ENCODE data around the gene SMARCA5. TPM values are rescaled to one million over a fixed set of nuclear protein-coding genes. Genes with fewer than 3 reads are reported as not detected.
"Not testable (repeated sequence)": the region's sequence is repeated elsewhere in the genome, so short reads cannot be mapped to it uniquely, and the experiment has no call there.

The SMARCA5 gene, protein sequence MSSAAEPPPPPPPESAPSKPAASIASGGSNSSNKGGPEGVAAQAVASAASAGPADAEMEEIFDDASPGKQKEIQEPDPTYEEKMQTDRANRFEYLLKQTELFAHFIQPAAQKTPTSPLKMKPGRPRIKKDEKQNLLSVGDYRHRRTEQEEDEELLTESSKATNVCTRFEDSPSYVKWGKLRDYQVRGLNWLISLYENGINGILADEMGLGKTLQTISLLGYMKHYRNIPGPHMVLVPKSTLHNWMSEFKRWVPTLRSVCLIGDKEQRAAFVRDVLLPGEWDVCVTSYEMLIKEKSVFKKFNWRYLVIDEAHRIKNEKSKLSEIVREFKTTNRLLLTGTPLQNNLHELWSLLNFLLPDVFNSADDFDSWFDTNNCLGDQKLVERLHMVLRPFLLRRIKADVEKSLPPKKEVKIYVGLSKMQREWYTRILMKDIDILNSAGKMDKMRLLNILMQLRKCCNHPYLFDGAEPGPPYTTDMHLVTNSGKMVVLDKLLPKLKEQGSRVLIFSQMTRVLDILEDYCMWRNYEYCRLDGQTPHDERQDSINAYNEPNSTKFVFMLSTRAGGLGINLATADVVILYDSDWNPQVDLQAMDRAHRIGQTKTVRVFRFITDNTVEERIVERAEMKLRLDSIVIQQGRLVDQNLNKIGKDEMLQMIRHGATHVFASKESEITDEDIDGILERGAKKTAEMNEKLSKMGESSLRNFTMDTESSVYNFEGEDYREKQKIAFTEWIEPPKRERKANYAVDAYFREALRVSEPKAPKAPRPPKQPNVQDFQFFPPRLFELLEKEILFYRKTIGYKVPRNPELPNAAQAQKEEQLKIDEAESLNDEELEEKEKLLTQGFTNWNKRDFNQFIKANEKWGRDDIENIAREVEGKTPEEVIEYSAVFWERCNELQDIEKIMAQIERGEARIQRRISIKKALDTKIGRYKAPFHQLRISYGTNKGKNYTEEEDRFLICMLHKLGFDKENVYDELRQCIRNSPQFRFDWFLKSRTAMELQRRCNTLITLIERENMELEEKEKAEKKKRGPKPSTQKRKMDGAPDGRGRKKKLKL
- total RNA-seq = 43.4 and 64.0 TPM in 2 replicates

- DNase-seq (ENCODE audit: low read depth, low spot score) = peak; percentile 94
These were observed at the start of gene SMARCA5 for GRCh38 chr4:143513314-143514168. Gene SMARCA5 (plus strand): TSS chr4:143513702. CDS start chr4:143513925, 223 bp downstream.

DNA sequence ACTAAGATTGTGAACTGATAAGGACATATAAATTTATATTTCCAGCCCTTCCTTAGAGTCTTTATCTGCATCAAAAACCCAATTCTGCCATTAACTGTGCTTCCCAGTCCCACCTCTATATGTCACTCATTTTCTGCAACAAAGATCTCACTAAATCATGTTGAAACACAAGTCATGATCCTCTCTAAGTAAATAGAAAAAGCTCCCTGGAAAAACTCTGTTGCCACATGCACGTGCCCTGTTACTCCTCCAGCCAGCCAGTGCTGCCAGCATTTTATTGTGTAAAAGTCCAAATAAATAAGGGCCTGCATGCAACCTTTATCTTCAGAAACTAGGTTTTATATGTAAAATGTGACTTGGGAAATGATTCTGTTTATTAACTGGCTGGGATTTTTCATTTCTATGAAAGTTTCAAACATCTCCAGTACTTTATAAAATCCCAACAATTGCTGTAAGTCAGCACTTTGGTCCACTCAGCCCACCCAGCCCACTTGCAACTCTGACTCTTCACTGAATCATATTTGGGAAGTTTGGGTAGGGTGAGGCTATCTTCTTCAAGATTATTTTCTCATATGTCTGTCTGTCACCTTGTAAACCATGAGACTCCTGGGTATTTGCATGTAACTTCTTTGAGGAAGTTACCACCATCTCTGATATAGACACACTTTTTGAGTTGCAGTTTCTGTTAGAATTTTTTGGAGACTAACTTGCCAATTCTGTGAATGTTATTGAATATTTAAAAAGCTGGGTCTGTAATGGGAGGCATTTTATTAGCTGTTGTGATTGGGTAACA lies 40.0 kb upstream of the SMARCA5 start:
- DNase-seq (ENCODE audit: low read depth, low spot score) = no peak

DNA sequence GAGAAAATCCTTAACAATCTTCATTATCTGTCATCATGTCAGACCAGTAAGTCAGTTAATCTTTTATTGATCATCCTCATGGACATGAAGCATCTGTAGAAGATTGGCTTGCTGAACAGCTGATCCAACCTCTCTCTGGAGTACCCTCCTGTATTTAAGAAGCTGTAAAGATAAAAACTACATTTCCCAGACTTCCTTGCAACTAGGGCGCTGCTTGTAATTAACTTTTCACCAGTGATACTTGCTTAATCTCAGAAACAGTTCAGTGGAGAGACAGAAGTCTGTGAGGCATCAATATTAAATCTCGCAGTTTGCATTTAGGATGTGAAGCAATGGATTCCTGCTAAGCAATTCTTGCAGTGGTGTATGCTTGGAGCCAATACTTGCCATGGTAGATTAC lies 36.0 kb upstream of the SMARCA5 start:
- no peak for DNase-seq (ENCODE audit: low read depth, low spot score)

- no peak for DNase-seq (ENCODE audit: low read depth, low spot score)
These were observed 32.1 kb upstream of the SMARCA5 start for GRCh38 chr4:143481361-143481760.

- peak; percentile 4 for DNase-seq (ENCODE audit: low read depth, low spot score)
These were observed 30.7 kb upstream of the SMARCA5 start for GRCh38 chr4:143482840-143483239.

GRCh38 chr4:143486314-143486713 lies 27.2 kb upstream of the SMARCA5 start:
- no peak for DNase-seq (ENCODE audit: low read depth, low spot score)

DNA sequence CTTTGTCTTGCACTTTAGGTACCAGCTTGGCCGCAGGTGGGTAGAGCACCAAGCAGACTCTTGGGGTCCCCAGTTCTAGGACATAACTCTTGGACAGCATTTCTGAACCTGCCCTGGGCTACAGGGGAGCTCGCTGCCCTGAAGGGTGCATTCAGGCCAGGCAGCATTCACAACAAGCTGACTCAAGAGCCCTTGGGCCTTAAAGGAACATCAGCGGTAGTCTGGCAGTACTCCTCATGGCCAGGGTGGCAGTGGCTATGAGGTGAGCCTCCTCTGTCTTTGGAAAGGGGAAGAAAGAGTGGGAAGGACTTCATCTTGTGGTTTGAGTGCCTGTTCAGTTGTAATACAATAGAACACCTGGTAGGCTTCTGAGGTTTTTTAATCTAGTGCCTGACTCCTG lies 24.8 kb upstream of the SMARCA5 start:
- no peak for DNase-seq (ENCODE audit: low read depth, low spot score)

GRCh38 chr4:143489106-143489505 lies 24.4 kb upstream of the SMARCA5 start:
- no peak for DNase-seq (ENCODE audit: low read depth, low spot score)

DNA sequence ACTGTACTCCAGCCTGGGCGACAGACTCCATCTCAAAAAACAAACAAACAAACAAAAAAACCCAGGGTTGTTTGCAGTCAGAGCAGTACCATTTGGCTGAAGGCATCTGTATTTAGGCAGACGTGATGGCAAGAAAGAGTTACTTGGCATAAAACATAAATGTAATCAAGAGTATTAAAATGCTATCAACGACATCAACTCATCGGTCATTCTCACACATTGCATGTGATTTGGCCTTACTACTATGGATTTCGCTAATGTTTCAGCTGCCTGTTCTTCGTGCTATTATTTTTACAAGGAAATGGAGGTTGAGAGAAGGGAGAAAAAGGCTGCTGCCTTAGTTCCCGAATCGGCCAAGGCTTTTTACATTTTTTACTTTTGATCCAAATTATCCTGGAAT lies 15.5 kb upstream of the SMARCA5 start:
- no peak for DNase-seq (ENCODE audit: low read depth, low spot score)

GRCh38 chr4:143502231-143502630 lies 11.3 kb upstream of the SMARCA5 start:
- DNase-seq (ENCODE audit: low read depth, low spot score) = no peak

GRCh38 chr4:143506031-143506430 lies 7.5 kb upstream of the SMARCA5 start:
- DNase-seq (ENCODE audit: low read depth, low spot score) = no peak

DNA sequence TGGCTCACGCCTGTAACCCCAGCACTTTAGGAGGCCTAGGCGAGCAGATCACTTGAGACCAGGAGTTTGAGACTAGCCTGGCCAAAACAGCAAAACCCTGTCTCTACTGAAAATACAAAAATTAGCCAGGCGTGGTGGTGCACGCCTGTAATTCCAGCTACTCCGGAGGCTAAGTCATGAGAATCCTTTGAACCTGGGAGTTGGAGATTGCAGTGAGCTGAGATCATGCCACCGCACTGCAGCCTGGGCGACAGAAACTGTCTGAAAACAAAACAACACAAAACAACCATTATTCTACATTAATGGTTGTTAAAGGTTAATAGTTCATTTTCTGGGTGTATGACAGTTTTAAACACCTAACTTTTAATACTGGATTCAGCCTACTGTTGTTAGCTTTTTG lies 1.6 kb upstream of the SMARCA5 start:
- DNase-seq (ENCODE audit: low read depth, low spot score) = no peak

GRCh38 chr4:143512978-143513313 lies 556 bp upstream of the SMARCA5 start:
- peak; percentile 19 for DNase-seq (ENCODE audit: low read depth, low spot score)

DNA sequence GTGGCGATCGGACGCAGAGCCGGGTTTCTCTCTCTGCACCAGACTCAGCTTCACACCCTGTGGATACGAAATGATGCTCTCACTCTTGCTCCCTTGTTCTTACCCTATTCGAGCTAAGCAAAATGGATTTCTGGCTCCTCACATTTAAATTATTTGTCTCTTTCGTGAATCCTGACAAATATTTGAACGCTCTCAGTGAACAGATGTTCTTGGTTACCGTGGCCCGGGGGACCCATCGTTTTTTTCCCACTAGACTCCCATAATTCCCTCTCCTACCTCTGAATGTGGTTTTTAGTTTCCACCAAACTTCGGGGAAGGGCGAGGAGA lies 630 bp downstream of the SMARCA5 start:
- DNase-seq (ENCODE audit: low read depth, low spot score) = no peak

DNA sequence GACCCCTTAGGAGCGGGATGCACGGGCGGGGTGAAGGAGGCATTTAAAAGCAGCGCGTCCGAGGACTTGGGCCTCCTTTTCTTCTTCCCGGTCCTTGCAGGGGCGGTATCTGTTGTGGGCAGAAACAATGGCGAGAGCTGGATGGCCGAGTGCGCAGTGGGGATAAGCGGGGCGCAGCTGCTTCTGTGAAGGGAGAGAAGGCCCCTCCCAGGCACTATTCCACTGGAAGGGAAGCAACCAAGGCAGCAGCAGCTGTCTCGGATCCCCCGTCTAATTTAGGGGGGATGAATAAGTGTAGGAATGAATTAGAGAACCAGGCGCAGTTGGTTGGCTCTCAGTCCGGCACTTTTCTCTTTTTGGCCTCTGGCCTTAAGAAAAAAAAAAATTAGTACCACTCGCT lies 995 bp downstream of the SMARCA5 start:
- DNase-seq (ENCODE audit: low read depth, low spot score) = peak; percentile 17

GRCh38 chr4:143514901-143515300 lies 1.4 kb downstream of the SMARCA5 start:
- DNase-seq (ENCODE audit: low read depth, low spot score) = no peak

DNA sequence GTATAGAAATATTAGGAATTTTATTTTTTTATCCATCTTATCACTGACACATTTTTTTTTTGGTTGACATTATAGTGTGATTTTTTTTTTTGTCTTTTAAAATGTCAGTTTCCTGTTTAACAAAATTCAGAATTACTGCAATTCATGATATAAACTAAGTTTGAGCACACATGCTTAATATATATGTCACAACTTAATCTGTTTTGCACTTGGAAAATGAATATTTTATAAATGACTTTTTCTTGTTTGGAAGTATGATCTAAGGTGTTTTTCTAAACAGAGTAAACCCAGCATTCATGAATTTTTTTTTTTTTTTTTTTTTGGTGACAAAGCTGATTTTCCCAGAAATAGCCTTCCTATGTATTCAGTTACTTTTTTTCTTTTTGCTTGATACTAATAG lies 2.4 kb downstream of the SMARCA5 start:
- DNase-seq (ENCODE audit: low read depth, low spot score) = no peak

GRCh38 chr4:143517764-143518163 lies 4.3 kb downstream of the SMARCA5 start:
- no peak for DNase-seq (ENCODE audit: low read depth, low spot score)

DNA sequence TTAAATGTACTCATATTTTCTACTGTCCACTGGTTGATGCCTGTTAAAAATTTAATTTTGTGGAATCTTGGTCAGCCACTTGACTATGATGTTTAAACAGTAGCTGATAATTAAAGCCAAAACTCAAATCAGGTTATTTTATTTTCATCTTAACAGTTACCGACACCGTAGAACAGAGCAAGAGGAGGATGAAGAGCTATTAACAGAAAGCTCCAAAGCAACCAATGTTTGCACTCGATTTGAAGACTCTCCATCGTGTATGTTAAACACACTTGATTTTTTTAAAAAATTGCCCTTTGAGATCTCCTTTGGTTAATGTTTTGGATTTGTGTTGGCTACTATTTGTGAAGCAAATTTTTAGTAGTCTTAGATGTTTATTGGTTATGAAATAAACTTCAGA lies 10.7 kb downstream of the SMARCA5 start:
- DNase-seq (ENCODE audit: low read depth, low spot score) = no peak

GRCh38 chr4:143528046-143528445 lies 14.5 kb downstream of the SMARCA5 start:
- DNase-seq (ENCODE audit: low read depth, low spot score) = not testable (repeated sequence)

DNA sequence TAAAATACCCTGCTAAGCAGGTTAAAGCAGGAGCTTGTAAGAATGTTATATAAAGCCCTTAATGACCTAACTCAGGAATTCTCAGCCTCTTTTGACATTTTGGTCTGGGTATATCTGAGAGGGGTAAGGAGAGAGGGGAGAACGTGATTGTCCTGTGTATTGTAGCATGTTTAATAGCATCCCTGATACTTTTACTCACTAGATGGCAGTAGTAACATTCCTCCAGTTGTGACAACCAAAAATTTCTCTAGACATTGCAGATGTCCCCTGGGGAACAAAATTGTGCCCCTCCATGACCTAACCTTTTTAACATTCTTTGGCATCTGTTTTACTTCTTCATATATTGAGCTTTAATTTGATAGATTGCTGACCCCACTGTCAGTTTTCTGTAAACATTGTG lies 17.9 kb downstream of the SMARCA5 start:
- DNase-seq (ENCODE audit: low read depth, low spot score) = no peak

All from pulmonary artery endothelial cell (primary cell).